ENCODE data around the gene CHURC1.

The CHURC1 gene

GRCh38 chr14:64914237-64915028, at the start of gene CHURC1:
Gene CHURC1, plus strand, starts transcription at chr14:64914455. Its CDS starts 41 bp downstream, at chr14:64914496.
- peak within 1 kb of the TSS; percentile 84 to 99 for H3K4me3 ChIP-seq
- peaks cover 0 to 5% (median 0%) of the 10 kb centered on the region in 3 donors for H3K36me3 ChIP-seq
- no peaks in the 10 kb centered on the region for H3K9me3 ChIP-seq
- no peak for TF ChIP-seq CTCF (IDR thresholded peaks at IDR 0.05)
- H3K27me3 ChIP-seq: no peaks in the 10 kb centered on the region
- peak within 1 kb of the TSS; percentile 95 to 99 for H3K27ac ChIP-seq
- H3K4me1 ChIP-seq: peaks cover 0 to 49% (median 30%) of the 10 kb centered on the region in 4 donors
- peak; percentile 99 for DNase-seq
- intact Hi-C loops (cut with DNase I; ENCODE audit: low total_unique reads): loop anchor here (5.0 kb wide), 1 partner anchor 73 kb away; the partner anchor contains the start of gene FNTB

GRCh38 chr14:64865109-64865508, 49.1 kb upstream of the CHURC1 start:
- TF ChIP-seq CTCF (IDR thresholded peaks at IDR 0.05): no peak
- H3K4me3 ChIP-seq: no peak overlapping the region
- no peaks in the 10 kb centered on the region for H3K4me1 ChIP-seq
- intact Hi-C loops (cut with DNase I; ENCODE audit: low total_unique reads): no loop called here
- DNase-seq: no peak
- H3K9me3 ChIP-seq: no peaks in the 10 kb centered on the region
- no peak overlapping the region for H3K27ac ChIP-seq
- H3K36me3 ChIP-seq: no peaks in the 10 kb centered on the region
- no peaks in the 10 kb centered on the region for H3K27me3 ChIP-seq

GRCh38 chr14:64865992-64866391, 48.3 kb upstream of the CHURC1 start:
- DNase-seq: no peak
- H3K9me3 ChIP-seq: no peaks in the 10 kb centered on the region
- H3K36me3 ChIP-seq: no peaks in the 10 kb centered on the region
- no peak overlapping the region for H3K4me3 ChIP-seq
- H3K4me1 ChIP-seq: no peaks in the 10 kb centered on the region
- H3K27ac ChIP-seq: no peak overlapping the region
- no peak for TF ChIP-seq CTCF (IDR thresholded peaks at IDR 0.05)
- intact Hi-C loops (cut with DNase I; ENCODE audit: low total_unique reads): no loop called here
- no peaks in the 10 kb centered on the region for H3K27me3 ChIP-seq

- no peaks in the 10 kb centered on the region for H3K9me3 ChIP-seq
- no peak overlapping the region for H3K27ac ChIP-seq
- no peak overlapping the region for H3K4me3 ChIP-seq
- no peak for TF ChIP-seq CTCF (IDR thresholded peaks at IDR 0.05)
- DNase-seq: no peak
- no peaks in the 10 kb centered on the region for H3K4me1 ChIP-seq
- H3K36me3 ChIP-seq: no peaks in the 10 kb centered on the region
- no peaks in the 10 kb centered on the region for H3K27me3 ChIP-seq
- intact Hi-C loops (cut with DNase I; ENCODE audit: low total_unique reads): no loop called here
Observed at GRCh38 chr14:64867182-64867581, 47.1 kb upstream of the CHURC1 start.

- intact Hi-C loops (cut with DNase I; ENCODE audit: low total_unique reads): no loop called here
- Histone ChIP-seq H3K4me1 (no peaks in the 10 kb centered on the region), H3K27ac (no peak overlapping the region), H3K36me3 (no peaks in the 10 kb centered on the region), H3K9me3 (no peaks in the 10 kb centered on the region), H3K4me3 (no peak overlapping the region), H3K27me3 (no peaks in the 10 kb centered on the region)
- TF ChIP-seq CTCF (IDR thresholded peaks at IDR 0.05): no peak
- DNase-seq: no peak
Observed at GRCh38 chr14:64868379-64868778, 45.9 kb upstream of the CHURC1 start.
